Immature natural killer cell (primary cell): ENCODE measurements around the gene AGGF1. TPM values are rescaled to one million over a fixed set of nuclear protein-coding genes. Genes with fewer than 3 reads are reported as not detected.
"Not testable (repeated sequence)": the region's sequence is repeated elsewhere in the genome, so short reads cannot be mapped to it uniquely, and the experiment has no call there.

Source experiments
- DNase-seq, 3 donors: peaks; one replicate each; pipeline ENCODE4 v3.0.0; 2022; ENCODE audit warnings: mixed read lengths in 1 of 3
- H3K27ac Mint-ChIP-seq, 6 donors: one replicate each; pipeline ENCODE4 v1.8.0; 2020; ENCODE audit warnings: mixed read lengths in 6 of 6, mild to moderate bottlenecking in 5 of 6, inconsistent platforms in 4 of 6, moderate library complexity in 3 of 6
- H3K27me3 Mint-ChIP-seq, 3 donors: one replicate each; pipeline ENCODE4 v1.8.0; 2020 to 2021; ENCODE audit warnings: low read depth in 3 of 3, mild to moderate bottlenecking in 3 of 3, mixed read lengths in 3 of 3, moderate library complexity in 3 of 3, inconsistent platforms in 1 of 3
- H3K36me3 Mint-ChIP-seq, 3 donors: one replicate each; pipeline ENCODE4 v1.8.0; 2020; ENCODE audit warnings: mixed read lengths in 3 of 3, inconsistent platforms in 2 of 3, mild to moderate bottlenecking in 2 of 3
- H3K4me1 Mint-ChIP-seq, 2 donors: one replicate each; pipeline ENCODE4 v1.8.0; 2020; ENCODE audit warnings: inconsistent platforms in 2 of 2, mild to moderate bottlenecking in 2 of 2, mixed read lengths in 2 of 2, moderate library complexity in 1 of 2
- H3K4me3 Mint-ChIP-seq, 5 donors: one replicate each; pipeline ENCODE4 v1.8.0; 2020; ENCODE audit warnings: mild to moderate bottlenecking in 5 of 5, mixed read lengths in 5 of 5, inconsistent platforms in 3 of 5, moderate library complexity in 3 of 5
- H3K9me3 Mint-ChIP-seq, 6 donors: one replicate each; pipeline ENCODE4 v1.8.0; 2020; ENCODE audit warnings: mild to moderate bottlenecking in 6 of 6, mixed read lengths in 6 of 6, inconsistent platforms in 4 of 6, moderate library complexity in 3 of 6
- polyA plus RNA-seq, 3 donors: library from polyadenylated mRNA; unstranded; fragments of 300-500 nt; fragmentation: Illumina TruSeq; gene quantifications; one replicate each; pipeline ENCODE4 v1.2.3, GENCODE V29; 2021

AGGF1 gene
- 10 to 100 TPM; 16.1 to 38.4 (median 17.9) TPM for polyA plus RNA-seq

GRCh38 chr5:77030097-77031071, at the start of gene AGGF1:
Gene AGGF1 (plus strand): TSS chr5:77030404. CDS start chr5:77030767, 363 bp downstream.
- Mint-ChIP-seq H3K4me3 (peak within 1 kb of the TSS; percentile 88 to 97 (median 91)), H3K27ac (peak within 1 kb of the TSS; percentile 82 to 94 (median 88)), H3K36me3 (peaks cover 4 to 7% (median 4%) of the 10 kb centered on the region in 3 donors), H3K27me3 (peaks cover 6 to 11% (median 11%) of the 10 kb centered on the region in 3 donors), H3K4me1 (peaks cover 28 to 50% of the 10 kb centered on the region in 2 donors), H3K9me3 (peaks cover 0 to 15% (median 6%) of the 10 kb centered on the region in 6 donors)
- peak; percentile 85 to 87 (median 86) for DNase-seq

- no peaks in the 10 kb centered on the region for H3K9me3 Mint-ChIP-seq
- no peaks in the 10 kb centered on the region for H3K4me1 Mint-ChIP-seq
- H3K36me3 Mint-ChIP-seq: no peaks in the 10 kb centered on the region
- H3K4me3 Mint-ChIP-seq: no peak overlapping the region
- no peak for DNase-seq
- peaks cover 0 to 4% (median 0%) of the 10 kb centered on the region in 3 donors for H3K27me3 Mint-ChIP-seq
- H3K27ac Mint-ChIP-seq: no peak overlapping the region
Measured at GRCh38 chr5:76980518-76981144, 49.6 kb upstream of the AGGF1 start.

GRCh38 chr5:76982450-76982849, 47.8 kb upstream of the AGGF1 start:
- no peaks in the 10 kb centered on the region for H3K9me3 Mint-ChIP-seq
- no peak for DNase-seq
- H3K27ac Mint-ChIP-seq: no peak overlapping the region
- H3K36me3 Mint-ChIP-seq: no peaks in the 10 kb centered on the region
- peaks cover 0 to 4% (median 0%) of the 10 kb centered on the region in 3 donors for H3K27me3 Mint-ChIP-seq
- H3K4me1 Mint-ChIP-seq: no peaks in the 10 kb centered on the region
- H3K4me3 Mint-ChIP-seq: no peak overlapping the region

GRCh38 chr5:76983468-76983867, 46.7 kb upstream of the AGGF1 start:
- peaks cover 0 to 4% (median 2%) of the 10 kb centered on the region in 3 donors for H3K27me3 Mint-ChIP-seq
- no peak for DNase-seq
- no peak overlapping the region for H3K4me3 Mint-ChIP-seq
- no peaks in the 10 kb centered on the region for H3K36me3 Mint-ChIP-seq
- H3K27ac Mint-ChIP-seq: no peak overlapping the region
- H3K4me1 Mint-ChIP-seq: no peaks in the 10 kb centered on the region
- no peaks in the 10 kb centered on the region for H3K9me3 Mint-ChIP-seq

GRCh38 chr5:76986825-76987526, 43.2 kb upstream of the AGGF1 start:
- Mint-ChIP-seq H3K4me1 (no peaks in the 10 kb centered on the region), H3K36me3 (no peaks in the 10 kb centered on the region), H3K4me3 (no peak overlapping the region), H3K27me3 (peaks cover 2 to 4% (median 3%) of the 10 kb centered on the region in 3 donors), H3K27ac (no peak overlapping the region), H3K9me3 (no peaks in the 10 kb centered on the region)
- no peak for DNase-seq

DNA sequence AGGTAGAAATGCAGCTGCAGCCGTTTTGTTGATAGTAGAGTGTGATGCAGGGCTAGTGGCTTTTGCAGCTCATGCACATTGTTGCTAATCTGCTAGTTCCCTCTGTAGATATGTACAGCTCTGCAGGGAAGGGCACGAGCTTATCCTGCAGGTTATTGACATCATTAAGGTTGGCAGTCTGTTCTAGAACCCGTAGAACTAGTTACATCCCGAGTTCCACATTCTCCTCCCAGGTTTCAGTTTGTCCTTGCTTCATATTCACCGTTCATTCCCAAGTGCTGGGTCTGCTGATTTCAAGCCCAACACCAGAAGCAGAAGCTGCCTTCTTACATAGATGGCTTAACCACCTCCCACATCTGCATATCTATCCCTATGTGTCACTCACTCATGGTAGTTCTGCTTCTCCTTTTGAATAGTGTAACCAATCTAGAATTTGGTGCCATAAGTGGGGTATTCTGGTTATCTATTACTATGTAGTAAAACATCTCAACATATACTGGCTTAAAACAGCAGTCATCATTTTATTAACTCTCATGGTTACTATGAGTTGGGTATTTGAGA, 39.2 kb upstream of the AGGF1 start:
- no peak for DNase-seq
- Mint-ChIP-seq H3K9me3 (no peaks in the 10 kb centered on the region), H3K27me3 (peaks cover 5 to 6% (median 6%) of the 10 kb centered on the region in 3 donors), H3K36me3 (no peaks in the 10 kb centered on the region), H3K4me1 (no peaks in the 10 kb centered on the region), H3K27ac (no peak overlapping the region), H3K4me3 (no peak overlapping the region)

DNA sequence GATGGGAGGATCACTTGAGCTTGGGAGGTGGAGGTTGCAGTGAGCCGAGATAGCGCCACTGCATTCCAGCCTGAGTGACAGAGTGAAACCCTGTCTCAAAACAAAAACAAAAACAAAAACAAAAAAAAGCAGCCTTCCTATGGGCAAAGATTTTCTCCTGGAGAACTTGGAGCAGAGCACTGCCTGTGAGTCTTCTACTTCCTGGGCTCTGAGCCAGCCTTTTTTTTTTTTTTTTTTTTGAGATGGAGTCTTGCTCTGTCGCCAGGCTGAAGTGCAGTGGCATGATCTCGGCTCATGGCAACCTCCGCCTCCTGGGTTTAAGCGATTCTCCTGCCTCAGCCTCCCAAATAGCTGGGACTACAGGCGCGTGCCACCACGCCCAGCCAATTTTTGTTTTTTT, 36.8 kb upstream of the AGGF1 start:
- not testable (repeated sequence) for H3K27me3 Mint-ChIP-seq, H3K4me3 Mint-ChIP-seq, DNase-seq, H3K36me3 Mint-ChIP-seq, H3K4me1 Mint-ChIP-seq, H3K9me3 Mint-ChIP-seq, H3K27ac Mint-ChIP-seq

- Mint-ChIP-seq H3K27me3 (peaks cover 4 to 7% (median 6%) of the 10 kb centered on the region in 3 donors), H3K4me3 (no peak overlapping the region), H3K4me1 (no peaks in the 10 kb centered on the region), H3K36me3 (no peaks in the 10 kb centered on the region), H3K9me3 (no peaks in the 10 kb centered on the region), H3K27ac (no peak overlapping the region)
- no peak for DNase-seq
Measured at GRCh38 chr5:76994337-76994736, 35.9 kb upstream of the AGGF1 start.

DNA sequence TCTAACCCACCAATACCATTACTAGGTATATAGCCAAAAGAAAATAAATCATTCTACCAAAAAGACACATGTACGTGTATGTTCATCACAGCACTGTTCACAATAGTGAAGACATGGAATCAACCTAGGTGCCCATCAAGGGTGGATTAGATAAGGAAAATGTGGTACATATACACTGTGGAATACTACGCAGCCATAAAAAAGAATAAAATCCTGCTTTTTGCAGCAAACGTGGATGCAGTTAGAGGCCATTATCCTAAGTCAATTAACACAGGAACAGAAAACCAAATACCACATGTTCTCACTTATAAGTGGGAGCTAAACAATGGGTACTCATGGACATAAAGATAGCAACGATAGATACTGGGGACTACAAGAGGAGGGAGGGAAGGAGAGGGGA, 32.0 kb upstream of the AGGF1 start:
- H3K9me3 Mint-ChIP-seq, H3K4me1 Mint-ChIP-seq, H3K27me3 Mint-ChIP-seq, H3K27ac Mint-ChIP-seq, H3K36me3 Mint-ChIP-seq, DNase-seq, H3K4me3 Mint-ChIP-seq: not testable (repeated sequence)

- no peaks in the 10 kb centered on the region for H3K4me1 Mint-ChIP-seq
- peaks cover 2 to 11% (median 2%) of the 10 kb centered on the region in 3 donors for H3K27me3 Mint-ChIP-seq
- no peak for DNase-seq
- no peak overlapping the region for H3K27ac Mint-ChIP-seq
- H3K36me3 Mint-ChIP-seq: no peaks in the 10 kb centered on the region
- H3K9me3 Mint-ChIP-seq: no peaks in the 10 kb centered on the region
- no peak overlapping the region for H3K4me3 Mint-ChIP-seq
Measured at GRCh38 chr5:76999451-76999850, 30.8 kb upstream of the AGGF1 start.

DNA sequence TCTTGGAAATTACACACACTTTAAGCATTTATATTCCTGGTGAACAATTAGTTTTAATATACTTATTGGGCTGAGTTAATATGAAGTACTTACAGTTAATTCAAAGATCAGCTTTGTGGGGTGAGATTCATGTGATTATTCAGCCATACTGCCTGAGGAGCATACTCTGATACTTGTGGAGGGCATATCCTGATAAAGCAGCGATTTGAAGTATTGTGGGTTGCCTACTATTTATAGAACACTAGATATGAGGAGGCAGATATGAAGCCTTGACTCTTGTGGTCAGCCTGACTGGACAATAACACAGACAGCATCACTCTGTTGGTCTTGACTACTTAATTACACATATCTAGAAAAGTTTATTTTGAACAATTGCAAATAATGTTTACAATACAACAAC, 27.0 kb upstream of the AGGF1 start:
- Mint-ChIP-seq H3K4me1 (no peaks in the 10 kb centered on the region), H3K4me3 (no peak overlapping the region), H3K9me3 (peaks cover 0 to 2% (median 0%) of the 10 kb centered on the region in 6 donors), H3K27ac (no peak overlapping the region), H3K36me3 (no peaks in the 10 kb centered on the region), H3K27me3 (peaks cover 2 to 16% (median 3%) of the 10 kb centered on the region in 3 donors)
- DNase-seq: no peak

DNA sequence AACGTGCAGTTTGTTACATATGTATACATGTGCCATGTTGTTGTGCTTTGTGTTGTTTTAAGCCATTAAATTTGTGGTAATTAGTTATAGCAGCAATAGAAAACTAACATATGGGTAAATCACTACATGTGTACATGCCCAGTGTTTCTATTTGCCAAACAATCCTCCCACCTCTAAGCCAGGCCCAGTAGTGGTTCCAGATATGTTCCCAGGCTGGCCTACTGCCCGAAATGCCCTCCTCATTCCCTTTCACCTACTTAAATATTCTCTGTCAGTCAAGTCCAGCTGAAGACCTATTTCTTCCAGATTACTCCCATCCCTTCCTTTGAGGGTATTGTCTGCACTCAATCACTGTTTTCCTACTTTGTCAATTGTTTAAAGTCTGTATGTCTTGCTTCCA, 24.1 kb upstream of the AGGF1 start:
- Mint-ChIP-seq H3K4me1 (no peaks in the 10 kb centered on the region), H3K27ac (no peak overlapping the region), H3K36me3 (no peaks in the 10 kb centered on the region), H3K27me3 (peaks cover 2 to 22% (median 4%) of the 10 kb centered on the region in 3 donors), H3K9me3 (peaks cover 0 to 3% (median 0%) of the 10 kb centered on the region in 6 donors), H3K4me3 (no peak overlapping the region)
- DNase-seq: no peak

DNA sequence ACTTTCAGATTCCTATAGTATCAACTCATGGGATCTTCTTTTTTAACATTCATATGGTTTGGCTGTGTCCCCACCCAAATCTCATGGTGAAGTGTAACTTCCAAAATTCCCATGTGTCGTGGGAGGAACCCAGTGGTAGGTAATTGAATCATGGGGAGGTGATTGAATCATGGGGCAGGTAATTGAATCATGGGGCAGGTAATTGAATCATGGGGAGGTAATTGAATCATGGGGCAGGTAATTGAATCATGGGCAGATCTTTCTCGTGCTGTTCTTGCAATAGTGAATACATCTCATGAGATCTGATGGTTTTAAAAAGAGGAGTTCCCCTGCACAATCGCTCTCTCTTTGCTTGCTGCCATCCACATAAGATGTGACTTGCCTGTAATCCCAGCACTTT, 21.8 kb upstream of the AGGF1 start:
- no peak overlapping the region for H3K27ac Mint-ChIP-seq
- no peaks in the 10 kb centered on the region for H3K36me3 Mint-ChIP-seq
- no peak overlapping the region for H3K4me3 Mint-ChIP-seq
- peaks cover 0 to 3% (median 0%) of the 10 kb centered on the region in 6 donors for H3K9me3 Mint-ChIP-seq
- peaks cover 2 to 16% (median 4%) of the 10 kb centered on the region in 3 donors for H3K27me3 Mint-ChIP-seq
- no peaks in the 10 kb centered on the region for H3K4me1 Mint-ChIP-seq
- DNase-seq: no peak
